ENCODE results near the gene CD99. TPM values are rescaled to one million over a fixed set of nuclear protein-coding genes. Genes with fewer than 3 reads are reported as not detected.
A peak's percentile ranks its signal among the peaks of the same experiment; 100 is the strongest.

CD99 gene
- total and polyA plus RNA-seq, 9 of the 15 experiments (the other 6 are each of a cell fraction or from before 2014, with no cell fraction given), result 5.0 to 55.3 (median 34.5) TPM

- TF ChIP-seq PHF21A (IDR thresholded peaks at IDR 0.05; ENCODE audit: borderline replicate concordance, low read depth), result no peak
- no peak for TF ChIP-seq ZNF384 (IDR thresholded peaks at IDR 0.05; ENCODE audit: low read depth, low read length)
- no peak for TF ChIP-seq SRSF7 (optimal IDR thresholded peaks at IDR 0.05; ENCODE audit: low read depth, low read length)
- TF ChIP-seq TEAD2 (tag; IDR thresholded peaks at IDR 0.05), result no peak
- TF ChIP-seq ZNF263 (CRISPR knock-in tag; IDR thresholded peaks at IDR 0.05; ENCODE audit: borderline replicate concordance), result no peak
- peak; percentile 83 for TF ChIP-seq EGR1 (conservative IDR thresholded peaks at IDR 0.05)
- no peak for TF ChIP-seq PHB (CRISPR knock-in tag; IDR thresholded peaks at IDR 0.05)
- no peak for TF ChIP-seq ZNF318 (IDR thresholded peaks at IDR 0.05; ENCODE audit: borderline replicate concordance in 1 of 2, low read depth in 1 of 2)
- TF ChIP-seq SIRT6 (IDR thresholded peaks at IDR 0.05; ENCODE audit: low read depth, low read length), result no peak
- no peak for TF ChIP-seq NCOA1 (IDR thresholded peaks at IDR 0.05; ENCODE audit: low read depth)
- TF ChIP-seq SPI1 (IDR thresholded peaks at IDR 0.05; ENCODE audit: borderline replicate concordance, low read depth, low read length), result no peak
- no peak for TF ChIP-seq MLX (CRISPR knock-in tag; conservative IDR thresholded peaks at IDR 0.05)
- TF ChIP-seq ARNT (IDR thresholded peaks at IDR 0.05), result no peak
- TF ChIP-seq JUN (IDR thresholded peaks at IDR 0.05; ENCODE audit: borderline replicate concordance, low read depth, low read length), result no peak
- no peak for TF ChIP-seq JUN (CRISPR knock-in tag; IDR thresholded peaks at IDR 0.05; ENCODE audit: borderline replicate concordance)
- TF ChIP-seq CBFA2T3 (IDR thresholded peaks at IDR 0.05), result no peak
- TF ChIP-seq SRSF1 (IDR thresholded peaks at IDR 0.05; ENCODE audit: low read depth, low read length), result no peak
- TF ChIP-seq SNIP1 (IDR thresholded peaks at IDR 0.05; ENCODE audit: low read depth), result no peak
- TF ChIP-seq ZFP36 (IDR thresholded peaks at IDR 0.05; ENCODE audit: low read depth, low read length, partially characterized antibody), result no peak
- TF ChIP-seq BMI1 (IDR thresholded peaks at IDR 0.05; ENCODE audit: low read length), result no peak
- 0 out of 2 replicates have a peak, but pooled peaks have one; percentile 11 for TF ChIP-seq CREM (IDR thresholded peaks at IDR 0.05; ENCODE audit: low read depth)
- TF ChIP-seq SP2 (IDR thresholded peaks at IDR 0.05; ENCODE audit: extremely low read depth, low read depth, low read length, poor library complexity, severe bottlenecking), result no peak
Observed at GRCh38 chrX:2690856-2691542, at the start of gene CD99 (continued).
